ENCODE data around the gene TBCA. TPM values are rescaled to one million over a fixed set of nuclear protein-coding genes. Genes with fewer than 3 reads are reported as not detected.

Gene TBCA
- total and polyA plus RNA-seq, 2 of the 13 experiments (the other 11 are each of a cell fraction or from before 2014, with no cell fraction given): 93.8 to 309 TPM

- TF ChIP-seq ZBTB49 (CRISPR knock-in tag; IDR thresholded peaks at IDR 0.05; ENCODE audit: borderline replicate concordance) (no peak), MXI1 (IDR thresholded peaks at IDR 0.05; ENCODE audit: borderline replicate concordance, low read depth, low read length) (no peak), RAD21 (CRISPR knock-in tag; IDR thresholded peaks at IDR 0.05) (no peak), ARHGAP35 (CRISPR knock-in tag; IDR thresholded peaks at IDR 0.05; ENCODE audit: borderline replicate concordance) (no peak), KDM2A (CRISPR knock-in tag; IDR thresholded peaks at IDR 0.05; ENCODE audit: borderline replicate concordance, low read depth) (no peak), TOPORS (CRISPR knock-in tag; IDR thresholded peaks at IDR 0.05) (no peak), CC2D1A (CRISPR knock-in tag; IDR thresholded peaks at IDR 0.05) (no peak), FOXM1 (CRISPR knock-in tag; IDR thresholded peaks at IDR 0.05) (no peak)
- no peak overlapping the region for H3K4me2 ChIP-seq (ENCODE audit: low read depth, low read length)
- H4K20me1 ChIP-seq (ENCODE audit: insufficient read depth, low read length): peaks cover 67% of the 10 kb centered on the region
- BruUV-seq (replicated peaks): no TSS peak
- FAIRE-seq: no peak
- H3K36me3 ChIP-seq (replicated peaks in 1 of 2; ENCODE audit: control insufficient read depth in 1 of 2, insufficient read depth in 2 of 2, low read length in 2 of 2): peaks cover 3 to 27% of the 10 kb centered on the region in 2 experiments; a peak in 4 of 5 replicates
- H3K27me3 ChIP-seq (ENCODE audit: control insufficient read depth in 1 of 2, insufficient read depth in 2 of 2, low read length in 2 of 2): no peaks in the 10 kb centered on the region
- H3K4me1 ChIP-seq (ENCODE audit: insufficient read depth, low read length): peaks cover 48% of the 10 kb centered on the region
- ChIA-PET CTCF (ENCODE audit: low intra/inter-chr PET ratio, low total read pairs) (no interaction called here), POLR2A (no interaction called here)
- ATAC-seq: no peak
- H3K27ac ChIP-seq (ENCODE audit: extremely low read length, insufficient read depth, low read length): no peak overlapping the region
- H2AFZ ChIP-seq (ENCODE audit: low read length): no peak overlapping the region
- no peak overlapping the region for H3K4me3 ChIP-seq (replicated peaks in 1 of 3; ENCODE audit: insufficient read depth in 1 of 3, low read depth in 2 of 3, low read length in 3 of 3)
- no peak for DNase-seq (ENCODE audit: low spot score)
- H3K9ac ChIP-seq (ENCODE audit: insufficient read depth, low read depth, low read length): no peak overlapping the region
- H3K79me2 ChIP-seq (ENCODE audit: insufficient read depth, low read length): peaks cover 98% of the 10 kb centered on the region
- in situ Hi-C loops (cut with HindIII; ENCODE audit: extremely low pct_ligation_motif_present, low pct_unique_long_range_greater_than_20kb) (no loop called here), intact Hi-C loops (cut with micrococcal nuclease; ENCODE audit: unreplicated experiment) (loop anchor here (10.0 kb wide), 1 partner anchor 234 kb away; no protein-coding TSS in a partner anchor)
- H3K9me3 ChIP-seq (ENCODE audit: low read length): no peaks in the 10 kb centered on the region
- 97% methylated on average over 4 of the region's 4 CpGs for WGBS (ENCODE audit: low lambda C conversion rate)
Measured at GRCh38 chr5:77770293-77771005, 5.7 kb downstream of the TBCA start.

Measured in HepG2 (cell line).